ENCODE measurements around the gene TIMM17A.

Gene TIMM17A

DNA sequence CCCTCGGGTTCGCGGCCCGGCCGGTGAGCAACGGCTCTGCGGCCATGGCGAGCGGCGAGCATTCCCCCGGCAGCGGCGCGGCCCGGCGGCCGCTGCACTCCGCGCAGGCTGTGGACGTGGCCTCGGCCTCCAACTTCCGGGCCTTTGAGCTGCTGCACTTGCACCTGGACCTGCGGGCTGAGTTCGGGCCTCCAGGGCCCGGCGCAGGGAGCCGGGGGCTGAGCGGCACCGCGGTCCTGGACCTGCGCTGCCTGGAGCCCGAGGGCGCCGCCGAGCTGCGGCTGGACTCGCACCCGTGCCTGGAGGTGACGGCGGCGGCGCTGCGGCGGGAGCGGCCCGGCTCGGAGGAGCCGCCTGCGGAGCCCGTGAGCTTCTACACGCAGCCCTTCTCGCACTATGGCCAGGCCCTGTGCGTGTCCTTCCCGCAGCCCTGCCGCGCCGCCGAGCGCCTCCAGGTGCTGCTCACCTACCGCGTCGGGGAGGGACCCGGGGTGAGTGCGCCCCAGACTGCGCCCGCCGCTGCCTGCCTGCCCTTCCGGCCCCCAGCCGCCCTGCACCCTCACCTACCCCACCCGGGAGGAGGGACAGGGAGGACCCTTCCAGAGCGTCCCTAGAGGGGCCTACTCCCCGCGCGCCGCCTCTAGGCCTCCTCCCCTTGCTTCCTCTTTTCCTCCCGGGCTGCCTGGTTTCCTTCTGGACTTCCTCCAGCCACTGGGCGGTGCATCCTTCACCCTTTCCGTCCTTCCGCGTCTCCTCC is 27.5 kb downstream of the TIMM17A start, which contains the start of gene RNPEP:
TSS of gene RNPEP (plus strand) at position 26 of the 757 bp plus-strand sequence. CDS start at position 45, 19 bp downstream.
- DNase-seq (ENCODE audit: low read depth in 2 of 3, low spot score in 2 of 3), result peak in 1 of 3 experiments; percentile 57

DNA sequence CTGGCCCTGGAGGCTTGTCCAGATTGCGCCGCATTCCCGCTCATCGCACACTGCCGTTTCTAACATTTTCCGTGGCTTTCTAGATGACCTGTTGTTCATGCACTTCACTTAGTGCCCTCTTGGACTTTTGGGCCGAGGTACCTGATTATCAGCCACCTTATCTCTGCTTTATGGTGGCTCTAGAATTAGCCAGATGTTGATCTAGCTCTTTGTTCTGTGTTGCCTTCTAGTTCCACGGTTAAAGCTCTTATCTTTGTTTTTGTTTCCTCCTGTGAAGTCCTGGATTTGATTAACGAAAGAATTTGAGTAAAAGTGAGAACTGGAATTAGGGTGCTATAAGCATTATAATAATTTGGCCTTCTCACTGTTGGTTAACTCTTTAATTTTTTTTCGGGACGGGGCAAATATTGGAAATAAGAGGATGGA is 28.1 kb downstream of the TIMM17A start:
- peak in 1 of 3 experiments; percentile 9 for DNase-seq (ENCODE audit: low read depth in 2 of 3, low spot score in 2 of 3)

- no peak for DNase-seq (ENCODE audit: low read depth in 2 of 3, low spot score in 2 of 3)
Observed at GRCh38 chr1:201984446-201984845, 29.1 kb downstream of the TIMM17A start.

- DNase-seq (ENCODE audit: low read depth in 2 of 3, low spot score in 2 of 3), result no peak
Observed at GRCh38 chr1:201985355-201985754, 30.1 kb downstream of the TIMM17A start.

DNA sequence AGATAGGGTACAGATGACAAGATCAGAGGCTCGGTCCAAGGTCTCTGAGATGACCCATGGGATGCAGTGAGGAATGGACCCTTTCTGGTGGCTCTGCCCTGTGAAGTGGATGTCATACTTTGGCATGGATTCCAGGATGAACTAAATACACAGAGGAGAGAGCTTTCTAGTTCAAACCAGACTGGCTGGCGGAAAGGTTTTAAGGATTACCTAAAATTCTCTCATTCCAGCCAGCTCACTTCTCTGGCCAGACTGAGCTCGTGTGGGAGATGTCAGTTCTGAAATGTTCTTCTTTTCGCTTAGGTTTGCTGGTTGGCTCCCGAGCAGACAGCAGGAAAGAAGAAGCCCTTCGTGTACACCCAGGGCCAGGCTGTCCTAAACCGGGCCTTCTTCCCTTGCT is 33.3 kb downstream of the TIMM17A start:
- no peak for DNase-seq (ENCODE audit: low read depth in 2 of 3, low spot score in 2 of 3)

GRCh38 chr1:201989354-201990128 is 34.2 kb downstream of the TIMM17A start:
- no peak for DNase-seq (ENCODE audit: low read depth in 2 of 3, low spot score in 2 of 3)

DNA sequence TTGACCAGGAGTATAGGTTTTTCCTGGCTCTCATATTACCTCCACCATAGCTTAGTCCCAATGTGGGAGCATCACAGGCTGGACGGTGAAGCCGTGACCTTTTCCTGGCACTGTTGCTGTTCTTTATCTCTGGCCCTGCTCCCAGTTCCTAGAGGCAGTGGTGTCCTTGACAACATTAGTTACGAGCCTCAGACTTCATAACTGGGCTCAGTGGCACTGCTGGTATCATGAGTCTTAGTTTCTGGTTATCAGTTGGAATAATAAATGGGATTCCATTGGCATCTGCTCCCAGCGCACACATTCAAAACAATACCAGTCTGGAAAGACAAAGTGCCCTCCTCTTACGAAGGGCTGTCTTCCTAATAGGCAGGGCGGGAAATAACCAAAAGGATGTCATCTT is 35.1 kb downstream of the TIMM17A start:
- DNase-seq (ENCODE audit: low read depth in 2 of 3, low spot score in 2 of 3), result no peak

DNA sequence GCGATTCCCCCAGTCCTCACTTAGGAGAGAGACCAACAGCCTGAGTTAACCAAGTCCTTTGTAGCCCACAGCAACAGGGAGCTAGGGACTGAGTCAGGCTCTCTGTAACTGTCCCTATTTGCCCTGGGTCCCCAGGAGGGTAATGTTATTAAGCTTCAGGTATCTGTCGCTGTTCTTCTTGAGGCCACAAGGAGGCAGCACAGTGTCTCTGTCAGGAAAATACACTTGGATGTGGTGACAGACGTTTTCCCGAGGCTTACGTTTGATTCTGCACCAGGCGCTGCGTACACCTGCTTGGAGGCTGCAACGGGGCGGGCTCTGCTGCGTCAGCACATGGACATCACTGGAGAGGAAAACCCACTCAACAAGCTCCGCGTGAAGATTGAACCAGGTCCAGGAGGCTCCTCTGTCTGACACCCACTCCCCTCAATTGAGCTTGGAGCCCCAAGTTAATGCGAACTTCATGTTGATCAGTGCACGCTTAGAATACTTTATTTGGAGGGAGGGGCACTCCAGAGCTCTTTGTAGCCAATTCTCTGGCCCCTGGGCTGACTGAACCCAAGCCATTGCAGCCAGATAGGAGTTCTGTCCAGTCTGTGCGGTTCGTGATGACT is 44.4 kb downstream of the TIMM17A start:
- DNase-seq (ENCODE audit: low read depth in 2 of 3, low spot score in 2 of 3), result no peak

GRCh38 chr1:202002507-202002906 is 47.2 kb downstream of the TIMM17A start:
- DNase-seq (ENCODE audit: low read depth in 2 of 3, low spot score in 2 of 3), result no peak

DNA sequence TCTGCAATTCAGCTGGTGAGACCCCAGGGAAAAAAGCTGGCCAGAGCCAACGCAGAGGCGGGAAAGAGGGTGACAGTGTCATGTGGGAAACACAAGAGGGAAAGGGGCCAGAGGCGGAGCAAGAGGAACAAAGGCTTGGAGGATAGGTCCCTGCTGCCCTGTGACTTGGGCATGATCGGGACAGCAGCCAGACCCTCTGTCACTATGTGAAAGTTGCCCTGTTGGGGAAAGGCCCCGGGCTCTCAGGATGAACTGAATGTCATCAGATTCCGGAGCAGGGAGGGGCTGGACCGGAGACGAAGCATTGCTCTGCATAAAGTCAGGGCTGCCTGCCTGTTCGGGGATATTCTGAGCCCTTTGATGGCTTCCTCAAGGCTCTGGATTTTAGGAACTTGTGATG is 49.4 kb downstream of the TIMM17A start:
- no peak for DNase-seq (ENCODE audit: low read depth in 2 of 3, low spot score in 2 of 3)

DNA sequence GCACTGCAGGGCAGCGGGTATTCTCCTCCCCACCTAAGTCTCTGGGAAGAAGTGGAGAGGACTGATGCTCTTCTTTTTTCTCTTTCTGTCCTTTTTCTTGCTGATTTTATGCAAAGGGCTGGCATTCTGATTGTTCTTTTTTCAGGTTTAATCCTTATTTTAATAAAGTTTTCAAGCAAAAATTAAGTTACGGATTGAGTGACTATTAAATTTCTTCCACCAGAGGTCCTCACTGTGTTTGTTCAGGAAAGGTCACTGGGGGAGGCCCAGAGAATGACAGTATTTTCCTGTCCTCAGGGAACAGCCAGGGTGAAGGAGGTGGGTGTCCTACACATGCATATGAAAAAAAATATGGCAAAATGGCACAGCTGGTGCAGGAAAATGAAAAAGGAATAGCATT is 50.7 kb downstream of the TIMM17A start:
- DNase-seq (ENCODE audit: low read depth in 2 of 3, low spot score in 2 of 3), result no peak

DNA sequence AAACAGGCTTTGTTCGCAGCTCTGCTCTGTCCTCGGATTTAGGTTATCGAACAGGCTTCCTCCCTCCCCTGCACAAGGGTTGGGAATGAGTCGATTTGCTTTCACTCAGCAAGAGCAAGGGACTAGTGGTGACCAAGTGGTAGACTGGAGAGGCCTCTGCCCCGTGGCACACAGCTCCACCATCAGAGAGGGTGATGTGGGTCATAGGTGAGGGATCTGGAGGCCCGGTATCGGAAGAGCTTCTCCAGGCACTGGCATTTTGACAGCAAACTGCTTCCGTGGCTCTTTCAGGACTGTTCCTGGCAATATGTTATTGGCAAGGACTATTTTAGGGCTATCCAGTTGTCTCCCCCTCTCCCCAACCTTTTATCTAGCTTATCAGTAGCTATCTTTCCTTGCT is 52.0 kb downstream of the TIMM17A start:
- DNase-seq (ENCODE audit: low read depth in 2 of 3, low spot score in 2 of 3), result no peak

GRCh38 chr1:202007805-202008489 is 52.6 kb downstream of the TIMM17A start:
- DNase-seq (ENCODE audit: low read depth in 2 of 3, low spot score in 2 of 3), result no peak

DNA sequence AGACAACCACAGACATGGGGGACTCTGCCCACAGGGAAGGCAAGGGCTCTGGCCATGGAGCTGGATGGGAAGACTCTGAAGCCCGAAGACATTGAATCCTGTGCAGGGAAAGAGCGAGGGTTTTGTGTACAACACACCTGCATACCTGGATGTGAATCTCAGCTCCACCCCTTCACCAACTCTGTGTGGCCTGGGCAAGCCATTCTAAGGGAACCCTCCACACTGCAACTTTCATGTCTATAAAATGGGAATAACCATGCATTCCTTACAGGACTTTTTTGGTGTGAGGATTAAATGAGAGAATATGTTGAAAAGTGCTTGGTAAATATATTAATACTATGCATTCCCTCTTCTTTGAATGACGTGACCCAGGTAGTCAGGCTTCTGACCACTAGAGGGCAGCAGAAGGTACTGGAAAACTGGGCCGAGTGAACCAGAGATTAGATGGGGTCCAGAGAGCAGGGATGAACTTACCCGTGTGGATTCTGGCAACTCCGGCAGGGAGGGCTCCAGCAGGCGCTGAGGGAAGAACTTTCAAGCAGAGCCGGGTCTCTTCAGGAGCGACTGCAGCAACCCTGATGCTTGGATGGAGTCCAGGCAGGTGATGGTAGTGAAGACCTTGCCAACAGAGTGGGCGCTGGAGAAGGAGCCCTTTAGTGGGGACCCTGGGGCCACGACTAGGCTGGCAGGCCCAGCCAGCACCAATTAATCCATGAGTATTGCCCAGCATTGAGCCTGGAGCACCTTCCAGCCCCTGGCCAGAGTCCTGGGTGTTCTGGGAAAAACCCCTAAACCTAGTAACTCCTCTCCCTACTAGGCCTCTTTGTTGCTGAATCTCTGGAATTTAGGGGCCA is 54.2 kb downstream of the TIMM17A start:
- peak; percentile 17 to 68 (median 19) for DNase-seq (ENCODE audit: low read depth in 2 of 3, low spot score in 2 of 3)

DNA sequence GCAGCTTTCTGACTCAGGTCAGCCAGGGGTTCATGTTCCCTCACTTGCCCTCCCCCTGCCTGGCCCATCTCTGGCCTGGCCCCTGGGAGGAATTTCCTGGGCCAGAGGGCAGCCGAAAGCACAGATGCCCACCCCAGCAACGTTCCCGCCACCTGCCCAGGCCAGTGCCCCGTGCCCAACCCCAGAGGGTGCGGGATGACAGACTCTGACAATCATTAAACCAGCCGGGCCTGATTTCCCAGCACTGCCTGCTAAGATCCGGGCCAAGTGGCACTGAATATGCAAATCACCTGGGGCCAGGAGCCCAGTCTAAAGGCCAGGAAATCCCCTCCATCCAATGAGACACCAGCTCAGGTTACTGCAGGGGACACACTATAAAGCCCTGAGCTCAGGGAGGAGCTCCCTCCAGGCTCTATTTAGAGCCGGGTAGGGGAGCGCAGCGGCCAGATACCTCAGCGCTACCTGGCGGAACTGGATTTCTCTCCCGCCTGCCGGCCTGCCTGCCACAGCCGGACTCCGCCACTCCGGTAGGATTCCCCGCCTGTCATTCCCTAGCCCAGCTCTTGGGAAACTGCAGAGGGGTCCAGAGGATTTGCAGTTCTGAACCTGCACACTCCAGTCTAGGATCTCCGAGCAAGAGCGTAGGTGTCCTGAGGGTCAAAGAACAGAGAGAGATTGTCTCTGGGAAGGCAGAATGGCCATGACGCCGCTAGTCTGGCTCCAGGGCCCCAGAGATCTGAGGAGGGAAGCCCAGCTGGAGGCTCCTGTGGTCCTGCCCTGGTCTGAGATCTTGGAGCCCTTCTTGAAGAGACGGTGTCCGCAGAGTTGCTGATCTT is 55.1 kb downstream of the TIMM17A start, which contains the start of gene ELF3:
TSS of gene ELF3 (plus strand) at position 408 of the 836 bp plus-strand sequence. CDS start 550 bp downstream, outside the sequence.
- no peak for DNase-seq (ENCODE audit: low read depth in 2 of 3, low spot score in 2 of 3)

DNA sequence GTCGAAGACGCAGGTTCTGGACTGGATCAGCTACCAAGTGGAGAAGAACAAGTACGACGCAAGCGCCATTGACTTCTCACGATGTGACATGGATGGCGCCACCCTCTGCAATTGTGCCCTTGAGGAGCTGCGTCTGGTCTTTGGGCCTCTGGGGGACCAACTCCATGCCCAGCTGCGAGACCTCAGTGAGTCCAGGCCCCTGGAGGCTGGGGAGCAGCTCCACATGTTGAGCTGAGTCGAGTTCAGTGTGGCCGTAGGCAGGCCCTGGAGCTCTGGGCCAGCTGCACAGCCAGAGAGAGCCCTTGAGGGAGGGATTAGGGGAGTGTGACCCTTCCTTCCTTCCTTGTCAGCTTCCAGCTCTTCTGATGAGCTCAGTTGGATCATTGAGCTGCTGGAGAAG is 56.7 kb downstream of the TIMM17A start:
- DNase-seq (ENCODE audit: low read depth in 2 of 3, low spot score in 2 of 3), result no peak

DNA sequence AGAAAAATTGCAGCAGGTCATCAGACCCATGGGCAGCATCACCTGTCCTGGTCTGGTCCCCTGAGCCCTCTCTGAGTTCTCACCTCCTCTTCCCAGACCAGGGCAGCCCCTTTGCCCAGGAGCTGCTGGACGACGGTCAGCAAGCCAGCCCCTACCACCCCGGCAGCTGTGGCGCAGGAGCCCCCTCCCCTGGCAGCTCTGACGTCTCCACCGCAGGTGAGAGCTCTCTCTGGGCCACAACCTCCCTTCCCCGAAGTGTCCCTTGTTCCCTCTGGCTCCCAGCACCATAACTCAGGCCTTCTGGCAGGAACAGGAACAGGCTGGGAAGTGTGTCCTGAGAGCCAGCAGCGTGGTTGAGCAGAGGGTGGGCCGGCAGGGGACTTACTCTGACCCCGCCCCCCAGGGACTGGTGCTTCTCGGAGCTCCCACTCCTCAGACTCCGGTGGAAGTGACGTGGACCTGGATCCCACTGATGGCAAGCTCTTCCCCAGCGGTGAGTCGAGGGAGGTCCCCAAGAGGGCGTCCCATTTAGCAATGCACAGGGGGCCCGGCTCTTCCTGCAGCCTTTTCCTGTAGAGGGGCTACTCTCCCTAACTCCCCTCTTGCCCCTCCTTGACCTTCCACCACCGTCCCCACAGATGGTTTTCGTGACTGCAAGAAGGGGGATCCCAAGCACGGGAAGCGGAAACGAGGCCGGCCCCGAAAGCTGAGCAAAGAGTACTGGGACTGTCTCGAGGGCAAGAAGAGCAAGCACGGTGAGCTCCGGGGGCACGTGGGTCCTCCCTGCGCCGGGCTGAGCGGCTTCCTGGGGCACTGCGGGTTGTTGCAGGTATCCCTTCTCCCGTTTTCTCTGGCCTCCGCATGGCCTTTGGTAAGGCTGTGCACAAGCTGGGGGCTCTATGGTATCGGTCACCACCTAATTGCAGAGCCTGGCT is 57.5 kb downstream of the TIMM17A start:
- no peak for DNase-seq (ENCODE audit: low read depth in 2 of 3, low spot score in 2 of 3)

DNA sequence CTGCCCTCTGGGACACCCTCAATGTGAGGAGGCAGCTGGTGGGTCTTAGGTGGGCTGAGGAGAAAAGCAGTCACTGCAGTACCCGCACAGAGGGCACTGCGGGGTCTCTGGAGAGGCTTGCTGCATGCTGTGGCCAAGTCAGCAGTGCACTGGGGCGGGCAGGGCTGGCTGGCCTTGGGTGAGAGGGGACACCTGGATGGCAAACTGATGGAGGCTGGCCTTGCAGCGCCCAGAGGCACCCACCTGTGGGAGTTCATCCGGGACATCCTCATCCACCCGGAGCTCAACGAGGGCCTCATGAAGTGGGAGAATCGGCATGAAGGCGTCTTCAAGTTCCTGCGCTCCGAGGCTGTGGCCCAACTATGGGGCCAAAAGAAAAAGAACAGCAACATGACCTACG is 58.3 kb downstream of the TIMM17A start:
- no peak for DNase-seq (ENCODE audit: low read depth in 2 of 3, low spot score in 2 of 3)
